GM23248 (cell line): Measurements from ENCODE around the gene USP32. TPM values are rescaled to one million over a fixed set of nuclear protein-coding genes. Genes with fewer than 3 reads are reported as not detected.
"Not testable (repeated sequence)": the region's sequence is repeated elsewhere in the genome, so short reads cannot be mapped to it uniquely, and the experiment has no call there.

ENCODE experiments used
- DNase-seq: peaks from one replicate; pipeline ENCODE4 v3.0.0-alpha.2; 2015
- H2AFZ ChIP-seq: fragments of 200-600 bp; sonication (generic); 2 replicates; pipeline ENCODE4 v1.6.1; 2016; ENCODE audit warnings: antibody characterized with exemption
- H3F3A ChIP-seq: fragments of 200-600 bp; sonication (generic); 2 replicates; pipeline ENCODE4 v1.6.1; 2016; ENCODE audit warnings: mild to moderate bottlenecking, antibody characterized with exemption, mixed run types; ENCODE audit not compliant: insufficient read depth
- H3K27ac ChIP-seq: fragments of 200-600 bp; sonication (generic); 2 replicates; pipeline ENCODE4 v1.5.1; 2016; ENCODE audit warnings: mild to moderate bottlenecking
- H3K27me3 ChIP-seq: fragments of 200-600 bp; sonication (generic); replicated peaks from 2 replicates; pipeline ENCODE4 v1.6.1; 2016; ENCODE audit warnings: mild to moderate bottlenecking; ENCODE audit not compliant: insufficient read depth
- H3K36me3 ChIP-seq: fragments of 200-600 bp; sonication (generic); 2 replicates; pipeline ENCODE4 v1.6.1; 2016; ENCODE audit warnings: low read depth, mild to moderate bottlenecking
- H3K4me1 ChIP-seq: fragments of 200-600 bp; sonication (generic); 2 replicates; pipeline ENCODE4 v1.6.1; 2016; ENCODE audit warnings: mild to moderate bottlenecking; ENCODE audit not compliant: insufficient read depth
- H3K4me2 ChIP-seq: fragments of 200-600 bp; sonication (generic); one replicate; pipeline ENCODE4 v1.6.1; 2016; ENCODE audit warnings: mild to moderate bottlenecking; ENCODE audit not compliant: unreplicated experiment
- H3K4me3 ChIP-seq: fragments of 200-600 bp; sonication (generic); 2 replicates; pipeline ENCODE4 v1.5.1; 2016; ENCODE audit warnings: mild to moderate bottlenecking
- H3K79me2 ChIP-seq: fragments of 200-600 bp; sonication (generic); 2 replicates; pipeline ENCODE4 v1.6.1; 2016; ENCODE audit warnings: mild to moderate bottlenecking; ENCODE audit not compliant: insufficient read depth
- H3K9ac ChIP-seq: fragments of 200-600 bp; sonication (generic); 2 replicates; pipeline ENCODE4 v1.6.1; 2016; ENCODE audit warnings: mild to moderate bottlenecking
- H3K9me2 ChIP-seq: fragments of 200-600 bp; sonication (generic); 2 replicates; pipeline ENCODE4 v1.6.1; 2016; ENCODE audit warnings: mixed run types, mild to moderate bottlenecking, moderate library complexity; ENCODE audit not compliant: insufficient read depth
- H3K9me3 ChIP-seq: fragments of 200-600 bp; sonication (generic); one replicate; pipeline ENCODE4 v1.6.1; 2017; ENCODE audit warnings: low read depth
- H4K20me1 ChIP-seq: fragments of 200-600 bp; sonication (generic); 2 replicates; pipeline ENCODE4 v1.6.0; 2016; ENCODE audit not compliant: insufficient read depth
- EZH2 ChIP-seq: fragments of 200-600 bp; sonication (generic); IDR thresholded peaks from 2 replicates; pipeline ENCODE4 v1.6.1; 2018; ENCODE audit warnings: antibody characterized with exemption, mild to moderate bottlenecking; ENCODE audit not compliant: insufficient read depth, poor library complexity, severe bottlenecking
- EZH2phosphoT487 ChIP-seq: fragments of 200-600 bp; sonication (generic); IDR thresholded peaks from 2 replicates; pipeline ENCODE4 v1.6.1; 2018; ENCODE audit warnings: antibody characterized with exemption, moderate library complexity, mild to moderate bottlenecking, low read depth; ENCODE audit not compliant: insufficient read depth
- WGBS, 2 experiments: methylation state at CpG; one replicate each; pipeline ENCODE4 v1.1.6; 2015 to 2017; ENCODE audit warnings: low lambda C conversion rate in 2 of 2, low coverage in 1 of 2; ENCODE audit errors: missing lambda C conversion rate in 2 of 2; 5-methylcytosine and 5-hydroxymethylcytosine counted together
- in situ Hi-C: fragments of 300-500 bp; cut with MboI; formaldehyde crosslinking; loops from 2 replicates; pipeline ENCODE4 v1.15.0; 2020
- polyA plus RNA-seq: library from polyadenylated mRNA; unstranded; fragments of >200 nt; fragmentation: Nextera tagmentation; extraction: Ambion mirVana; gene quantifications from 2 replicates; pipeline ENCODE4 v1.2.1, GENCODE V29; 2016
- total RNA-seq: library from RNA; depleted of rRNA; stranded (reverse); fragments of >200 nt; shearing (Covaris generic); gene quantifications from 2 replicates; pipeline ENCODE4 v1.2.3, GENCODE V29; 2014

The USP32 gene
- total and polyA plus RNA-seq, 2 experiments from 2014 or later = 14.0 to 33.9 TPM

- no peaks in the 10 kb centered on the region for H3K36me3 ChIP-seq
- peak overlapping the region; percentile 61 for H3K4me3 ChIP-seq
- no peaks in the 10 kb centered on the region for H3K9me2 ChIP-seq
- WGBS, 2 experiments = 61 to 62% methylated on average over 28 of the region's 28 CpGs
- in situ Hi-C loops = loop anchor here (25.0 kb wide), 1 partner anchor 523 kb away; no protein-coding TSS in a partner anchor
- peak; percentile 91 for DNase-seq
- H2AFZ ChIP-seq = peak overlapping the region; percentile 96
- no peaks in the 10 kb centered on the region for H3F3A ChIP-seq
- TF ChIP-seq EZH2phosphoT487 (no peak), EZH2 (no peak)
- H3K4me1 ChIP-seq = peaks cover 9% of the 10 kb centered on the region
- H3K79me2 ChIP-seq = no peaks in the 10 kb centered on the region
- H3K27ac ChIP-seq = peak overlapping the region; percentile 78
- no peaks in the 10 kb centered on the region for H3K9me3 ChIP-seq
- H4K20me1 ChIP-seq = no peaks in the 10 kb centered on the region
- no peaks in the 10 kb centered on the region for H3K27me3 ChIP-seq
- peak overlapping the region; percentile 73 for H3K9ac ChIP-seq
- peak overlapping the region; percentile 77 for H3K4me2 ChIP-seq
These were observed 43.6 kb upstream of the USP32 start for GRCh38 chr17:60435244-60436167.

GRCh38 chr17:60433021-60433997 is 41.4 kb upstream of the USP32 start:
- not testable (repeated sequence) for H3K4me1 ChIP-seq, H3K36me3 ChIP-seq, H3K9me3 ChIP-seq, H4K20me1 ChIP-seq, H3F3A ChIP-seq, H3K9me2 ChIP-seq, H3K9ac ChIP-seq, H3K27ac ChIP-seq, H2AFZ ChIP-seq, H3K79me2 ChIP-seq, H3K27me3 ChIP-seq, H3K4me2 ChIP-seq, H3K4me3 ChIP-seq
- in situ Hi-C loops = loop anchor here (25.0 kb wide), 1 partner anchor 521 kb away; no protein-coding TSS in a partner anchor
- WGBS, 2 experiments = 32 to 48% methylated on average over 4 of the region's 4 CpGs
- peak; percentile 22 for DNase-seq

- not testable (repeated sequence) for H3K36me3 ChIP-seq, H4K20me1 ChIP-seq, H3K9me2 ChIP-seq, H3K4me2 ChIP-seq, H3F3A ChIP-seq, H3K4me1 ChIP-seq, H2AFZ ChIP-seq, H3K4me3 ChIP-seq, H3K27me3 ChIP-seq, H3K27ac ChIP-seq, H3K79me2 ChIP-seq, H3K9me3 ChIP-seq, DNase-seq, H3K9ac ChIP-seq
- in situ Hi-C loops = loop anchor here (25.0 kb wide), 1 partner anchor 518 kb away; no protein-coding TSS in a partner anchor
- WGBS, 2 experiments = 57 to 59% methylated on average over 7 of the region's 7 CpGs
These were observed 38.6 kb upstream of the USP32 start for GRCh38 chr17:60430561-60430960.

- H3K4me2 ChIP-seq, H3K27ac ChIP-seq, H3F3A ChIP-seq, H3K9ac ChIP-seq, H3K4me3 ChIP-seq, H3K9me3 ChIP-seq, H4K20me1 ChIP-seq, H2AFZ ChIP-seq, H3K36me3 ChIP-seq, H3K27me3 ChIP-seq, H3K9me2 ChIP-seq, H3K4me1 ChIP-seq, H3K79me2 ChIP-seq, DNase-seq: not testable (repeated sequence)
- in situ Hi-C loops = loop anchor here (25.0 kb wide), 1 partner anchor 516 kb away; no protein-coding TSS in a partner anchor
- WGBS, 2 experiments = 69 to 71% methylated on average over 6 of the region's 6 CpGs
These were observed 36.6 kb upstream of the USP32 start for GRCh38 chr17:60428491-60428890.
